Adrenal gland (tissue), 12 donors: ENCODE measurements around the gene GIMAP7. TPM values are rescaled to one million over a fixed set of nuclear protein-coding genes. Genes with fewer than 3 reads are reported as not detected.

Source experiments
- DNase-seq, 7 donors: peaks; one replicate each; pipeline ENCODE4 v3.0.0-alpha.2; 2019 to 2020
- H3K27ac ChIP-seq, 5 donors: fragments of 200-600 bp; sonication (generic) in 4 of 5; 1 replicate in 3 of 5; 2 replicates in 2 of 5; pipeline versions ENCODE4 v1.5.1 to v1.8.0; 2016 to 2020; ENCODE audit warnings: mild to moderate bottlenecking in 1 of 5
- H3K27me3 ChIP-seq: fragments of 200-600 bp; 2 replicates; pipeline ENCODE4 v1.8.0; 2021
- H3K36me3 ChIP-seq, 2 donors: fragments of 200-600 bp; replicated peaks in 1 of 2; 1 replicate in 1 of 2; 2 replicates in 1 of 2; pipeline versions ENCODE4 v1.5.1 to v1.8.0; 2018 to 2022
- H3K4me1 ChIP-seq, 2 donors: fragments of 200-600 bp; replicated peaks in 1 of 2; 1 replicate in 1 of 2; 2 replicates in 1 of 2; pipeline versions ENCODE4 v1.5.1 to v1.8.0; 2018 to 2021
- H3K4me3 ChIP-seq, 4 donors: fragments of 200-600 bp; sonication (generic) in 3 of 4; one replicate each; pipeline ENCODE4 v1.5.1; 2016 to 2018
- H3K9me3 ChIP-seq, 3 donors: fragments of 200-600 bp; sonication (generic) in 1 of 3; replicated peaks in 1 of 3; 1 replicate in 2 of 3; 2 replicates in 1 of 3; pipeline versions ENCODE4 v1.5.1 to v1.8.0; 2016 to 2021
- CTCF ChIP-seq, 6 experiments: fragments of 450-650 bp in 4 of 6; fragments of 200-600 bp in 2 of 6; sonication (generic) in 1 of 6; IDR thresholded peaks; 1 replicate in 5 of 6; 2 replicates in 1 of 6; pipeline versions ENCODE4 v1.5.1 to v1.8.0; 2016 to 2021; ENCODE audit warnings: antibody characterized with exemption in 6 of 6, mild to moderate bottlenecking in 2 of 6, moderate library complexity in 1 of 6
- POLR2A ChIP-seq, 2 donors: fragments of 450-650 bp; IDR thresholded peaks; one replicate each; pipeline ENCODE4 v1.6.1; 2017; ENCODE audit warnings: antibody characterized with exemption in 2 of 2, mild to moderate bottlenecking in 2 of 2, moderate library complexity in 1 of 2
- WGBS, 4 donors: extraction: QIAGEN DNeasy Blood & Tissue Kit in 2 of 4; methylation state at CpG; one replicate each; pipeline versions ENCODE4 v1.1.5 to v1.1.7; 2013 to 2017; 5-methylcytosine and 5-hydroxymethylcytosine counted together
- intact Hi-C, 2 donors: fragments of 100-400 bp; cut with DNase I; formaldehyde crosslinking; loops; one replicate each; pipeline versions ENCODE4 v1.14.1 to v1.15.0; 2022 to 2023
- polyA plus RNA-seq, 3 donors: library from polyadenylated mRNA; stranded (reverse); fragments of 200-250 nt in 2 of 3; fragments of 350-450 nt in 1 of 3; fragmentation: Illumina TruSeq in 1 of 3; extraction: RNeasy Lipid Tissue Mini Kit (QIAGEN cat#74804) in 1 of 3; gene quantifications; one replicate each; pipeline ENCODE4 v1.2.3, GENCODE V29; 2013 to 2014
- total RNA-seq, 9 donors: library from RNA; depleted of rRNA in 4 of 9; stranded (reverse); fragments of >200 nt in 4 of 9; fragments of 120-200 nt in 1 of 9; fragmentation: NEBNext Ultra II Directional in 1 of 9; extraction: Animal tissue kit (Norgen Biotek cat#: 25700) in 1 of 9; gene quantifications; one replicate each; pipeline versions ENCODE4 v1.1.0 to v1.2.4, GENCODE V29; 2013 to 2023
- donor health status: healthy with polysubstance abuse.
- donor health status: Bipolar disorder and iron deficiency.
- donor health status: DM: yes; HTN: yes; CAD: no.
- donor health status: DM: no; HTN: no; CAD: no.
- donor health status: DM: no; HTN: no; CAD: no.
- donor health status: DM: yes; HTN: yes; CAD: no.

The GIMAP7 gene
- total and polyA plus RNA-seq, 12 donors = 4.2 to 39.3 (median 18.8) TPM

- H3K36me3 ChIP-seq = peaks cover 0 to 1% of the 10 kb centered on the region in 2 donors
- peaks cover 0 to 6% of the 10 kb centered on the region in 2 donors for H3K4me1 ChIP-seq
- no peak overlapping the region for H3K27ac ChIP-seq
- TF ChIP-seq CTCF (IDR thresholded peaks at IDR 0.05) = no peak
- no peak for TF ChIP-seq POLR2A (IDR thresholded peaks at IDR 0.05)
- no peaks in the 10 kb centered on the region for H3K27me3 ChIP-seq
- H3K9me3 ChIP-seq = no peaks in the 10 kb centered on the region
- no peak overlapping the region for H3K4me3 ChIP-seq
- intact Hi-C loops = no loop called here
- no peak for DNase-seq
- 82 to 89% (median 84%) methylated on average over 3 of the region's 3 CpGs for WGBS, 4 donors
Measured at GRCh38 chr7:150476285-150476684, 38.4 kb upstream of the GIMAP7 start.

- no peak for DNase-seq
- H3K27ac ChIP-seq = no peak overlapping the region
- H3K27me3 ChIP-seq = no peaks in the 10 kb centered on the region
- intact Hi-C loops = no loop called here
- 81 to 87% (median 82%) methylated on average over 25 of the region's 25 CpGs for WGBS, 4 donors
- no peaks in the 10 kb centered on the region for H3K36me3 ChIP-seq
- TF ChIP-seq CTCF (IDR thresholded peaks at IDR 0.05) (no peak), POLR2A (IDR thresholded peaks at IDR 0.05) (no peak)
- H3K4me3 ChIP-seq = no peak overlapping the region
- H3K9me3 ChIP-seq = no peaks in the 10 kb centered on the region
- H3K4me1 ChIP-seq = peaks cover 0 to 6% of the 10 kb centered on the region in 2 donors
Measured at GRCh38 chr7:150476819-150477631, 37.6 kb upstream of the GIMAP7 start.

DNA sequence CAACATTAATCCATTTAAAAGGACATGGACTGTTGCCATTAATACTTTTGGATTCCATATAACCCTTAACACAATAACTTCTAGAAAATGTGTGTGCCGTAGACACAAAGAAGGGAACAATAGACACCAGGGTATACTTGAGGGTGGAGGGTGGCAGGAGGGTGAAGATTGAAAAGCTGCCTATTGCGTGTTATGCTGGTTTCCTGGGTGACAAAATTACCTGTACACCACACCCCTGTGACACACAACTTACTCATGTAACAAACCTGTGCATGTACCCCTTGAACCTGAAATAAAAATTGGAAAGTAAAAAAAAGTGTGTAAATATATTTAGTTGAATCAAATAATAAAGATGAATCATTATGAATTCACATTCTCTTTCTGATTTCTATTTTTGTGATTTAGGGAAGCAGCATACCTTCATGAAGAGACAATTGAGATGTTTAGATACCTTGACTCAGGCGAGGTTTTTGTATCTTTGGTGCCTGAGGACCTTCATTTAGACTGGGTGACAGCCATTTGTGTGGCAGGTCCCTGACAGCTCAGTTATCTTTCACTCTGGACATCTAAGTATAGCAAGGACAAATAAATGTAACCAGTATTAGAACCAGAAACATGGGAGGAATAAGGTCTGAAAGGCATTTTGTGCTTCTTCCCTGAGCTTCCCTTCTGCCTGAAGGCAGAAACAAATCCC is 35.5 kb upstream of the GIMAP7 start:
- no peak overlapping the region for H3K4me3 ChIP-seq
- H3K9me3 ChIP-seq = no peaks in the 10 kb centered on the region
- peak overlapping the region in 1 of 5 donors; percentile 16 for H3K27ac ChIP-seq
- DNase-seq = no peak
- peaks cover 0 to 6% of the 10 kb centered on the region in 2 donors for H3K4me1 ChIP-seq
- H3K27me3 ChIP-seq = no peaks in the 10 kb centered on the region
- 53 to 72% (median 66%) methylated on average over 3 of the region's 3 CpGs for WGBS, 4 donors
- TF ChIP-seq POLR2A (IDR thresholded peaks at IDR 0.05) = no peak
- intact Hi-C loops = no loop called here
- no peaks in the 10 kb centered on the region for H3K36me3 ChIP-seq

GRCh38 chr7:150481186-150481920 is 33.3 kb upstream of the GIMAP7 start:
- Histone ChIP-seq H3K27ac (peak overlapping the region in 4 of 5 donors; percentile 14 to 80 (median 28)), H3K36me3 (no peaks in the 10 kb centered on the region), H3K9me3 (no peaks in the 10 kb centered on the region), H3K27me3 (no peaks in the 10 kb centered on the region), H3K4me3 (no peak overlapping the region), H3K4me1 (peaks cover 0 to 6% of the 10 kb centered on the region in 2 donors)
- WGBS, 4 donors = 58 to 72% (median 67%) methylated on average over 9 of the region's 9 CpGs
- intact Hi-C loops = no loop called here
- TF ChIP-seq CTCF (IDR thresholded peaks at IDR 0.05) = no peak
- TF ChIP-seq POLR2A (IDR thresholded peaks at IDR 0.05) = no peak
- peak in 2 of 7 donors; percentile 29 to 42 for DNase-seq
